Activated T-helper 1 cell treated with Interleukin-2 at 50 U/mL for 16 hours (primary cell): Measurements from ENCODE around the gene KTN1.

ENCODE experiments used
- DNase-seq: peaks from one replicate; pipeline ENCODE4 v3.0.0-alpha.2; 2020; ENCODE audit warnings: low read depth

Gene KTN1

DNA sequence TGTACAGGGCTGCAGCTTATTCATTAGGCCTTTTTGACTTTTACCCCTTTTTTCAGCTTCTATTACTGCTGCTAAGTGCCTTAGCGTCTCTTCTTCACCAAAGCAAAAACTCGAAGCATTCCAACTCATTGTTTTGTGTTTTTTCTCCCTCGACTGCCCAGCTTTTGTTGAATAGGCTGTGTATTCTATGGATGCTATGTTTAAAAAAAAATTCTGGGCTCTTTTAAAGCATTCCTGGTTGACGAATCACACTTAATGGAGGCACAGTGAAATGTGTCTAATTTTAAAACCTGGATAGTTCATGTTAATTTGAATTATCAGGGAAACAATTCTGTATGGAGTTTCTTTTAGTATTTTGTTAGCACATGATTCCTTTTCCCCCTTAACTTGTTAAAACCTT lies 29.7 kb downstream of the KTN1 start:
- DNase-seq = no peak

DNA sequence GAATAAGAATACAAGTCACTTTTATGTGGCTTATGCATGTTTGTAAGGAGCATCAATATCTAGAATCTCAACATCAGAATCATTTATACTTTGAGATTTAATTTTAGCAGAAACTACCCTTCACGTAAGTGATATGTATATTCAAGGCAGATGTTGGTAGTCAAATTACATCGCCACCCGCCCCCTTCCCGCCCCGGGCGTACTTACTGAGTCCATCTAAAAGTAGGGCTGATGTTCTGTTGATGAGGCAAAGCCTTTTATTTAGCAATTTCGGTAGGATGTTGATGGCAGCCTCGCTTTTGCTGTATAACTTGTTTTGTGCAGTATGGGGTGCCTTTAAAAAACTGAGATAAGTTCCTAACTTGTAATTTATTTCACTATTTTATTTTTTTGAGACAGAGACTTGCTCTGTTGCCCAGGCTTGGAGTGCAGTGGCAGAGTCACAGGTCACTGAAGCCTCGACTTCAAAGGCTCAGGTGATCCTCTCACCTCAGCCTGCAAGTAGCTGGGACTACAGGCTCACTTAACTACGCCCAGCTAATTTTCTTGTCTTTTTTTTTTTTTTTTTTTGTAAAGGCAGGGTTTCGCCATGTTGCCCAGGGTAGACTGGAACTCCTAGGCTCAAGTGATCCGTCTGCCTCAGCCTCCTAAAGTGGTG lies 30.8 kb downstream of the KTN1 start:
- no peak for DNase-seq

DNA sequence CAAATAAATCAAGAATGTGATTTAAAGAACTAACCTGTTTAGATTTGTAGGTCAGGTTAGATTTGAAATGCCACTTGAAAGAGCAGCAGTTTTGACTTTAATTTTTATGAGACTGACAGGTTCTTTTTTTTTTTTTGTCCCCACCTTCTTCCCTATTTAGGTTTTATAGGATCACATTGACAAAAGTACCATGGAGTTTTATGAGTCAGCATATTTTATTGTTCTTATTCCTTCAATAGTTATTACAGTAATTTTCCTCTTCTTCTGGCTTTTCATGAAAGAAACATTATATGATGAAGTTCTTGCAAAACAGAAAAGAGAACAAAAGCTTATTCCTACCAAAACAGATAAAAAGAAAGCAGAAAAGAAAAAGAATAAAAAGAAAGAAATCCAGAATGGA lies 31.9 kb downstream of the KTN1 start:
- no peak for DNase-seq

DNA sequence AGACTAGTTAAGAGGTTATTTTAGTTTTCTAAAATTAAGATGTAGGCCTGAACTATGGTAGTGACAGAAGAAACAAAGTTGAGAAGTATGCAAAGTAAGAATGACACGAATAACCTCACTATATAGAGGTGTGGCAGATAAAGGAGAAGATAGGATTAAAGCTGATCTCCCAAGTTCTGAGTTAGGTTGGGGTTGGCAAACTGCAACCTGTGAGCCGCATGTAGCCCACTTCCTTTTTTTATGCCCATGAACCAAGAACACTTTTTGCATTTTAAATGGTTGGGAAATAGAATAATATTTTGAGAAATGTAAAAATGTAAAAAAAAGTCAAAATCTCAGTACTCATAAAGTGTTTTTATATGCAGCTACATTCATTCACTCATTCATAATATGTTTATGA lies 34.3 kb downstream of the KTN1 start:
- no peak for DNase-seq

DNA sequence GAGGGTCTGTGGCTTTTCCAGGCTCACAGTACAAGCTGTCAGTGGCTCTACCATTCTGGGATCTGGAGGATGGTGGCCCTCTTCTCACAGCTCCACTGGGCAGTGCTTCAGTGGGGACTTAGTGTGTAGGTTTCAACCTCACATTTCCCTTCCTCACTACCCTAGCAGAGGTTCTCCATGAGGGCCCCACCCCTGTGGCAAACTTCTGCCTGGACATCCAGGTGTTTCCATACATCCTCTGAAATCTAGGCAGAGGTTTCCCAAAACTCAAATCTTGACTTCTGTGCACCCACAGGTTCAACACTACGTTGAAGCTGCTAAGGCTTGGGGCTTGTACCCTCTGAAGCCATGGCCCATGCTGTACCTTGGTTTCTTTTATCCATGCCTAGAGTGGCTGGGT lies 40.3 kb downstream of the KTN1 start:
- DNase-seq = no peak

DNA sequence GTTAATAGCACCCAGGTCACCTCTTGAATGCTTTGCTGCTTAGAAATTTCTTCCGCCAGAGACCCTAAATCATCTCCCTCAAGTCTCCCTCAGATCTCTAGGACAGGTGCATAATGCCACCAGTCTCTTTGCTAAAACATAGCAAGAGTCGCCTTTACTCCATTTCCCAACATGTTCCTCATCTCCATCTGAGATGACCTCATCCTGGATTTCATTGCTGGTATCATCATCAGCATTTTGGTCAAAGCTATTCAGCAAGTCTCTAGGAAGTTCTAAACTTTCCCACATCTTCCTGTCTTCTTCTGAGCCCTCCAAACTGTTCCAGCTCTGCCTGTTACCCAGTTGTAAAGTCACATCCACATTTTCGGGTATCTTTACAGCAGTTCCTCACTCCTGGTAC lies 41.0 kb downstream of the KTN1 start:
- DNase-seq = no peak

DNA sequence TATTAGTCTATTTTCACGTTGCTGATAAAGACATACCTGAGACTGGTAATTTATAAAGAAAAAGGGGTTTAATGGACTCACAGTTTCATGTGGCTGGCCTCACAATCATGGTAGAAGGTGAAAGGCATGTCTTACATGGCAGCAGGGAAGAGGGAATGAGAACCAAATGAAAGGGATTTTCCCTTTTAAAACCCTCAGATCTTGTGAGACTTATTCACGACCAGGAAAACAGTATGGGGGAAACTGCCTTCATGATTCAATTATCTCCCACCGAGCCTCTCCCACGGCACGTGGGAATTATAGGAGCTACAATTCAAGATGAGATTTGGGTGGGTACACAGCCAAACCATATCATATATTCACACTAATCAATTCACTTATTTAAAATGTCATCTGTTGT lies 41.4 kb downstream of the KTN1 start:
- no peak for DNase-seq

DNA sequence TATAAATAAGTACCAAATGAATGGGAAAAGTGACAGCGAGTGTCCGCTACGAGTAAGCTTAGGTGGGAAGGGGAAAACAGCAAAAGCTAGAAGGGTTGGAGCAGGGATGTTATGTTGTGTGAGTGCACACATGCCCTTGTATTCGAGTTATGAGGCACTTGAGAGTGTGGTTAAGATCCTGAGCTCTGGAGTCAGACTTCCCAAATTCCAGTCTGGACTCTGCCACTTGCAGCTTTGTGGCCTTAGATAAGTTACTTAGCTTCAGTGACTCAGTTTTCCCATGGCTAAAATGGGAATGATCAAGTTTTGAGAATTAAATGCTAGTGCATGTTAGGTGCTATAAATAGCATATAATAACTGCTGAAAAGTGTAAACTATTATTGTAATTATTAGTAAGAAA lies 44.9 kb downstream of the KTN1 start:
- DNase-seq = no peak

DNA sequence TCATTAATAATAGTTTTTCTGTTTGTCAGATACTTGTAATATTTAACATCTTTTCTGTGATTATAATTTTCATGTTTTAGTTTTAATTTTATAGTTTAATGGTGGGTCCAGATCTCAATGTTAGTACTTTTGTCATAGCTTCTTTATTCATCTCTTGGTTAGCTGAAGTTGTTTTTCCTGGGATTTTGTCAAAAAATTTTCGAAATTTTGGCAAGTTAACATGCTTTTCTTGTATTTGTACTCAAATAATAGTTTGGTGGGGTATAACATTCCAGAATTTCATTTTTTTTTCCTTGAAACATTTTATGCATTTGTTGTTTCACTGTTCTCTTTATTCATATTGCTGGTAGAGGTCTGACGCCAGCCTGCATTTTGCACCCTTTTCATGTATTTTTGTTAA lies 45.5 kb downstream of the KTN1 start:
- DNase-seq = no peak

DNA sequence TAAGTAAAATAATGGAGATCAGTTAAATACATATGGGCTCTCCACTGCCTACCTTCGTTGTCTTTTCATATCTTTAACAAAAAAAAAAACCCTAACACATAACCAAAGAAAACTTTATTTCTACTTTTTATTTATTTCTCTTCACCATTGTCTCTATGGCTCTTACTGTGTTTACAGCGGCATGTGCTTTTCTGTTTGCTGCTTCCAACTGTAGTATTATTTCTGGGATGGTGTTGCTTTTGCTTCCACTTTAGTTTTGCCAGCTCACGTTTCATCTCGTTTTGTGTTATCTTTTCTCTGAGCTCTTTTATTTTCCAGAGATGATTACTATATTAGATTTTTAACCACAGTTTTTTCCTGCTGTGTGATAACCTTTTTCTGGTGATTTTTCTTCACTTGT lies 46.1 kb downstream of the KTN1 start:
- DNase-seq = no peak

DNA sequence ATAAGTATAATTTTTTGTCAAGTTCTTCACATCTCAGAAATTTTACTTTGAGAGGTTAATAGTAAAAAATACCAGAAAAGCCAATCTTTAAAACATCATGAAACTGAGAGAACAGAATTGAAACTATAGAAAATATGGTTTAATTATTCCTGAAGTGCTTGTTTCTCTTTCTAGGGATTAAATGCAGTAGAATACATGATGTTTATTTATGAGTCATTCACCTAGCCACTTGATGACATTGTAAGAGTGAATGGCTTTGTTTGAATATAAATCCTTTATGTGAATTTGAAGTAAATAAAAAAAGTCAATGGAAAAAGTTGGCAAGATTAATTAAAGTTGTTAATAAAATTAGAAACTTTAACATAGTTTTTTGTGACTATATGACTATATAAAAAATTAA lies 48.4 kb downstream of the KTN1 start:
- no peak for DNase-seq

DNA sequence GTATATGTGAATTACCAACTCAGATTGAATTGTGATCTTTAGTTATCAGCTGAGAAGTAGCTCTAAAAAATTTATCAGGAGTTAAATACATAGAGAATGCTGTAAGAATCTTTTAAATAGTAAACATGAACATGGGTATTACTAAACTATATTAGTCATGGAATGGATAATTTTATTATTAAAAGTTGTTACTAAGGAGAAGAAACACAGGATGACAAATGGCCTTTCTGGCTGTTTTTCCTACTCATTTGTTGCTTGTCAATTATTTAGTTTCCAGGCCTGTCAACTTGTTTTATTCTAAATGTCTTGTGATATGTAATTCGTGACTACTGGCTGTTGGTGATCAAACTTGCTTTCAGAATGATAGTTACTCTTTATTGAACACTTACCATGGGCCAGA lies 58.7 kb downstream of the KTN1 start:
- no peak for DNase-seq

DNA sequence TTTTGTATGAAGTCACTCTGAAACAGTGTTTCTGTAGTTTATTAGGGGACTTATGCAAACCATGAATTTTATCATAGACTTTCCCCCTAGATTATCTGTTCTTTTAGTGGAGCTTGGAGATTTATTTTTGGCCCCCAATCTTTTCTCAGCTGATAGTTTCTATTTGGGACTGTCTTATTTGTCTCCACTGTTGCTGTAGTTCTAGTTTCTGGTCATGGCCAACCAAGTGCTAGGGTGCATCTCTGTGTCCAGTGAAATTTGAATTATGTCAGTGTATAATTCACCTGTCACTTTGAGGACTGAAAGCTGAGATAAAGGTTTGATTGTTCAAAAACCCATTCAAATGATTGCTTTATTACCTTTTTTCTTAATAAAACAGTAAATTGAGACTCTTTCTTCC lies 61.3 kb downstream of the KTN1 start:
- DNase-seq = no peak

DNA sequence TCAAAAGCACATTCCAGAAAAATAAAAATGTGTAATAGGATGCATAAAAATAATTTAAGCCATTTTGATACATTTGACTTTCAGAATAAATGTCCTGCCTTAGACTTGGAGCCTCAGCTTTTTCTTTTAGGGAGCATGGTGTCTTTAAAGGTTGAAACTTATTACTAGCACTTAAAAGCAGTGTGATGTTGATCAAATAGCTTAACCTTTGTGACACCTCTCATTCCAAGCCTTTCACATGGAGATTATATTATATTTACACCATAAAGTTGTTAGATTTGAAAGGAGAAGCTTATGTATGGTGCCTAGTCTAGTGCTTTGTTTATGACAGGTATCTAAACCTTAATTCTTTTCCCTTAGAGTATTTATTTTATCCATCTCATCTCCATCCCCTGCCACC lies 61.9 kb downstream of the KTN1 start:
- DNase-seq = no peak

DNA sequence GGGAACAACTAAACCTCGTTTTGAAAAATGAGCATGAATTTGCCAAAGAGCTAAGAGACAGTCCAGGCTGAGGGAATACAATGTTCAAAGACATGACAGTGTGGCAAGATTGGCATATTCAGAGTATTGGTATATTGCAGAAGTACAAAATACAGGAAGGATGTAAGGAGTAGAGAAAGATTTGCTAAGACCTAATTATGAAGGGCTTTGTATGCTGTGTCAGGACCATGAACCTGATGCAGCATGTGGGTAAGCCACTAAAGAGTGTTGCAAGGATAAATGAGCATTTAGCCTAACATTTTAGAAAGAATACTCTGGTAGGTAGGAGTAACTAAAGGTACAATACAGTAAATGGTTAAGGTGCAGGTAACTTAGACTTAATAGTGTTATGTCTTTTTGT lies 65.1 kb downstream of the KTN1 start:
- DNase-seq = no peak

DNA sequence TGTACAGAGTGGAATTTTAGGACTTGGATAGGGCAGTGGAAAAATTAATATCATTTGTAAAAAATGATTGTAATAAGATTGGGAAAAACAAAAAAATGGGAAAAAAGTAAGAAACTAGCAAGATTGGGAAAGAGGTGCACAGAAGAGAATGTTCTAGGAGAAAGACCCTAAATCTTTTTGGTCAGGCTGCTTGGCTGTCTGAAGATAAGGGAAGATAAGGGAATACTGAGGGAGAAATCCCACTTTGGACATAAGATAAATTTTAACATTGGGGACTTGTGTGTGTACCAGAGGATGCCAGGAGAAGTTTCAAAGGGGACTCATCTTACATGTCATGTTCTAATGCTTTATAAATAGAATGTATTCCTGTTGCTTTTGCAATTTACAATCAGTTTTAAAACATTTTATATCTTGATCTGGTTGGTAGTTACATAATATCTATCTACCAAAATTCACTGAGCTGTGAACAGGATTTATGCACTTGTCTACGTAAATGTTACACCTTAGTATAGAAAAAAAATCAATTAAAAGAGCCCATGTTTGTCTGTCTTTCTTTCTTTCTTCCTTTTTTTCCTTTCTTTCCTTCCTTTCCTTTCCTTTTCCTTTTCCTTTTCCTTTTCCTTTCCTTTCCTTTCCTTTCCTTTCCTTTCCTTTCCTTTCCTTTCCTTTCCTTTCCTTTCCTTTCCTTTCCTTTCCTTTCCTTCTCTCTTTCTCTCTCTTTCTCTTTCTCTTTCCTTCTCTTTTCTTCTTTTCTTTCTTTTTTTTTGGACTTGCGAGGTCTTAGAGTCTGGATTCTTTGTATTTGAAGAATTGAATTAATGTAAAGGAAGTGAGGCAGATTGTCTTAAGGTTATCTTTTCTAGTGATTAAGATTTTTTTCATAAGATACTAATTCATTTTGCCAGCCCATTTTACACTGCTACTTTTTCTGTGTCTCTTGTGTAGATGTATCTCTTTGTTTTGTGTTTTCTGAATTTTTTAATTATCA lies 66.1 kb downstream of the KTN1 start:
- no peak for DNase-seq

DNA sequence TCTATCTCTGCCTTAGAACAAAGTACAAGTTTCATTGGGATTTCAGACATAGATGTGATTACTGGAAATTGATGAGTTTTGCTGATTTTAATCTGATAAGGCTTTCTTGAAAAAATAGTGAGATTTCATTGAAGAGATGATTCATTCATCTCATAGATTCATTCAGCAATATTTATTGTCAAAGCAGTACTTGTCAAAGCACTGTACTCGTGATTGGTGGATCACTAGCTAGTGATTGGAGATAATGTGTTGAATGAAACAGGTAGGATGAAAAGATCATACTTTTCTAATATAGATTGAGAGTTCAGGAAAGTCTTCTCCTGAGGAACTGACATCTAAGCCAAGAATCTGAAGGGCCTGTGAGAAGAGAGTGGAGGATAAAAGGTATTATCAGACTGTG lies 71.0 kb downstream of the KTN1 start:
- no peak for DNase-seq

DNA sequence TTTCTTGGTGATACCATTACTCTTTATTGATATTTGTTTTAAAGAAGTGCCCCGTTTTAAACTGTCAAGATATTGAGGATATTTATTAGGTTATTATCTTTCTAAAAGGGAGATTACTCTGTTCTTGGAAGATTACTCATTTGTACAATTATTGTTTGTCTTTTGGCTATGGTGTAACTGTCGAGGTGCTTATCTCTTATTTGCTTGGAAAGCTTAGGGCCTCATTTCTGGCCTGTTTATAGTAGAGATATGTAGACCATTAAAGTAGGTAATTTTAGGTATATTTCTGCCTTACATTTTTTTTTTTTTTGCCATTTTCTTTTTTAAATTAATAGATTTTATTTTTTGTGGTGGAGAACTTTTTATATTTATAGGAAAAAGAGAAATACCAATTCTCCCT lies 74.2 kb downstream of the KTN1 start:
- no peak for DNase-seq

DNA sequence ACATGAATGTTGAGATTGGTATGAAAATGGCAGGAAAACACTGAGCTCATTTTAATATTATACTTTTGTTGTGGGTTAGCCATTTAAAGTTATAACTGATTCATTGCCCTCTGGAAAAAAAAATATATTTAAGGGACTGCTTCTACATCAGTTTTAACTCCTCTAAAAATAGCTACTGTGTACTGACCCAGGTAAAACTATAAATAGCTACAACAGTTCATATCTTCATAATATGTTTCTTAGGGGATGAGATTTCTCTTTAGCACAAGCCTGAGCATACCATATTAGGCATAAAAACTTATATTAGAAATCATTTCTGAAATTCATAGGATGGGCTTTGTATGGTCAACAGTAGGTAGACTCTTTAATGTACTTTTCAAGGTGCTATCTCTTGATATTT lies 81.0 kb downstream of the KTN1 start:
- DNase-seq = no peak

DNA sequence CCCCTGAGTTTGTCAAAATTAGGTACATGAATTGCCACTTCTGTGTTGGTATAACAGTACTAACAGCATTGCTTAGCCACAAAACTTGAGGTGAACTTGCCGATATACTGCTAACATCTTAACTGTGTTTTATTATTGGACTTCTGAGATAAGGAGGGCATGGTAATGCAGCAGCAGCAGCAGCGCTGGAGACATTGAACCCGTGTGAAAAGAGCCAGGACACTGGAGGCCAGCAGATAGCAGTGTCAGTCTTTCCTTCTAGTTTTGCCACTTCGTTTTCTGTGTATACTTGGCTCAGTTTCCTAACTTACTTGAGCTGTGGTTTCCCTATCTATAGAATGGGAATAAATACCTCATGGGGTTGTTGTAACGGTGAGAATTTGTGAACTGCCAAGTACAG lies 82.7 kb downstream of the KTN1 start:
- no peak for DNase-seq

DNA sequence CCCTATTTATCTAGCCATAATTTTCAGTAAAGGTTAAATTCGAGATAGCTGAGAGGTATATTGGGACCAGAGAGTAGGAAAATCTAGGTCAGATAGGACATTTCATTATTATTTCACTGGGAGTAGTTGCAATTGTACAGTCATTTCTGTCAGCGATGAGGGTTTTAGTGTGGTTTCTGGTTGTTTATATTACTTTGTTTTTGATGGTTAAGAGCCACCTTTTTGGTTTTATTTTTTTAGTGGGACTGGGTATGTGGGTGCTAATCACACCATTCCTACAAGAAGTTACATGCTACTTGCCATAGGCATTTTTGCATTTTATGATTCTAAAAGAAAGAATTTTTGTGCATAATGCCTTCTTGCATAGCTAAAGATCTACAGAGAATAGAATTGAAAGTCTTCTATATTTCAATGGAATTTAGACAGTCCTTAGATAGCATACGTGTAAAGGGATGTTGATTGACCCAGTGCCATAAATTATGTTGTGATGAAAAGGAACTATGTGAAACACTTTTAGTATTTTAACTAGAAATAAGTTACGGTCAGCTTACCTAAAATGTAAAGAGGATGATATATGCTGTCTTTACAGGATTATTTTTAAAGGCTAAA lies 85.2 kb downstream of the KTN1 start:
- no peak for DNase-seq

DNA sequence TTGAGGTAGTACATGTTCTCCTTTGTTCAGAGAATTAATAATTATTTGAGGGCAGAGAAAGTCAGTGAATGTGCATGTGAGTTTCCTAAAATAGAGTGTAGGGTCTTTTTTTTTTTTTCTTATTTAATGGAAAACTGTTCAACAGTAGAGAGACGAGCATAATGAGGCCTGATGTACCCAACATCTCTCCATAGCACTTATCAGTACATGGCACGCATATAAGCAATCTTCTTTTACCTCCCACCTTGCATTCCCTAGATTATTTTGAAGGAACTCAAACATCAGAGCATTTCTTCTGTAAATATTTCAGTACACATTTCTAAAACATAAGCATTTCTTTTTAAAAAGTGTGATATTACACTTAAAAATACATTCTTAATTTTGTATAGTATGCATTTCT lies 87.8 kb downstream of the KTN1 start:
- no peak for DNase-seq

DNA sequence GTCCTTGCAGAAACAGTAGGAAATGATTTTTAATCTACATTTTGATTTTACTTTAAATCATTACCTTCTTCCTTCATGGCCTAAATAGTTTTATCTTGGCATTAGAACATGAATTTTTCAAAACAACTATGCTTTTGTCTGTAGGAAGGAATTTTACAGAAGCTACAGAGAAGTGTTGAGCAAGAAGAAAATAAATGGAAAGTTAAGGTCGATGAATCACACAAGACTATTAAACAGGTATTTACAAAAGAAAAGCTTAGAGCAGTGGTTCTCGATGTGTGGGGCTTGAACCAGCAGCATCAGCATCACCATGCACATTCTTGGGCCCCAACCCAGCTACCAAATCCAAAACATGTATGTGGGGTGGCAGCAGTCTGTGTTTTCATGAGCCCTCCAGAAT lies 91.6 kb downstream of the KTN1 start:
- DNase-seq = no peak
